ENCODE measurements around the gene ZNF791.
"Not testable (repeated sequence)": the region's sequence is repeated elsewhere in the genome, so short reads cannot be mapped to it uniquely, and the experiment has no call there.

ZNF791 gene

GRCh38 chr19:12628040-12629022, 17.6 kb downstream of the ZNF791 start:
- no peak for DNase-seq (ENCODE audit: extremely low read depth in 1 of 2, low read depth in 1 of 2)

- no peak for DNase-seq (ENCODE audit: extremely low read depth in 1 of 2, low read depth in 1 of 2)
Measured at GRCh38 chr19:12629215-12629614, 18.5 kb downstream of the ZNF791 start.

GRCh38 chr19:12636631-12637030, 25.9 kb downstream of the ZNF791 start:
- DNase-seq (ENCODE audit: extremely low read depth in 1 of 2, low read depth in 1 of 2) = no peak

GRCh38 chr19:12638611-12639182, 28.0 kb downstream of the ZNF791 start:
- DNase-seq (ENCODE audit: extremely low read depth in 1 of 2, low read depth in 1 of 2) = no peak

- DNase-seq (ENCODE audit: extremely low read depth in 1 of 2, low read depth in 1 of 2) = peak; percentile 77 to 87
Measured at GRCh38 chr19:12639901-12640613, 29.3 kb downstream of the ZNF791 start.

DNA sequence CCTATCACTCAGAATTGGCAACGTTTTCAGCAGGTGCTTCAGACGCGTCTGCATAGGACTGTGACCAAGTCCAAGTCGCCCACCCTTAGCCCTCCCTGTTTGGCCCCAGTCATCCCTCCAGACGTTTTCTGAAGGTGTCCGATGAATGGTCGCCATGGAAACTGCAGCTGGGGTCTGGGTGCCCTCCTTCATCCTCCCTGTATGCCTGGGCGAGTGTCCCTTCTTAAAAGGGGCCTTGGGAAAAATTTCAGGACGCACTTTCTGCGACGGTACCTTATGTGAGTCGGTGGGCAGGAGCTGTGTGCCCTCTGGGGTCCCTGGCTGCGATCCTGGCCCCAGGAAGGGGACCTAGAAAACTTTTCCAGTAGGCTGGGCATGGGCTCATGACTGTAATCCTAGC, 30.7 kb downstream of the ZNF791 start:
- DNase-seq (ENCODE audit: extremely low read depth in 1 of 2, low read depth in 1 of 2) = no peak

DNA sequence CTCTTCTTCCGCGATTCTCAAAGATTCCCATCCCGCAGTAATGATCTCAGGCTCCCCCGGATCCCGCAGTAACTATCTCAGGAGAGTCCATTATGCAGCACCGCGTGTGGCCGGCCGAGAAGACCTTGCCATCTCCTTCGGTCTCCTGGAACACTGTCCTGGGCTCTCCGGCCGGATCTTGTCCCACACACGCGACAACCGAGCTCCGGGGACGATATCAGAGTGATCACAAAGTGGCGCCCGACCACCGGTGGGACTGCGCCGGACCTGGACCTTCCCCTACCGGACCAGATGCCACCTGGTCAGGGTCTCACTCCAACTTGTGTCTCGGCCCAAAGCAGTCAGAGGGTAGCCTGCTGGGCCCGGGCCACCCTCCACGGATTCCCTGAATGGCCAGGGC, 31.8 kb downstream of the ZNF791 start:
- DNase-seq (ENCODE audit: extremely low read depth in 1 of 2, low read depth in 1 of 2) = no peak

- not testable (repeated sequence) for DNase-seq (ENCODE audit: extremely low read depth in 1 of 2, low read depth in 1 of 2)
Measured at GRCh38 chr19:12643716-12644115, 33.0 kb downstream of the ZNF791 start.

DNA sequence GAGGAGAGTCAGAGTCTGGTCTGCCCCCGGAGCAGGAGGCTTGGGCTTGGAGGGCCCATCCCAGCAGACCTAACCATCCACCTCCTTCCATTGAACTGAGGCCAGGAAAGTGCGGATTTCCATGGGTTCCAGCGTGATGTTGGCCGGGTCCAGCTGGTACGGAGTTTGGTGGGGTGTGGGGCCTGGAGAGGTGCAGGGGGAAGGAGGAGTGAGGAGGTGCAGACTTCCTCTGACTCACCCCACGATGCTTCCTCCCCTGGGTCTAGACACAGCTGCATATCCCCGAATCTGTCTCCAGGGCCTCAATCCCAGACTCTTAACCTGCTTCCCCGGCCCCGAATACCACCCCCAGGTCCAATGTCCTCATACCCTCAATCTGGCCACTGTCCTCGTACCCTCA, 35.8 kb downstream of the ZNF791 start:
- DNase-seq (ENCODE audit: extremely low read depth in 1 of 2, low read depth in 1 of 2) = no peak

DNA sequence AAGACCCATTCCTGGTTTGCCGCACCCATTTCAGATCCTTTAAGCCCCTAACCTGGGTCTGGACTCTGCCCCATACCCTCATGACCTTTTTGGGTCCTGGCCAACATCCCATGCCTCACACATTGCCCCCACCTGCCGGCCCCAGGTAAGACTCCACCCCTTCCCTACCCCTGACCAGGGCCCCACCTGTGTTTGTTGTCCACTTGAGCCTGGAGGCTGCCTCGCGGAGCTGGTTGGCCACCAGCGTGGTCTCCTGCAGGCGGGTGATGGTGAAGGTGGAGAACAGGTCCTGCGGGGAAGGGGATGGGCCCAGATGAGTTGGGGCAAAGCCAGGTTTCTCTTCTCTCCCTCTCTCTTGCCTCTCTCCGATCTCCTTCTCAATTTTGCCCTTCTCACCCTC, 36.3 kb downstream of the ZNF791 start:
- no peak for DNase-seq (ENCODE audit: extremely low read depth in 1 of 2, low read depth in 1 of 2)

GRCh38 chr19:12647490-12648071, 36.9 kb downstream of the ZNF791 start:
- no peak for DNase-seq (ENCODE audit: extremely low read depth in 1 of 2, low read depth in 1 of 2)

GRCh38 chr19:12648088-12648487, 37.4 kb downstream of the ZNF791 start:
- DNase-seq (ENCODE audit: extremely low read depth in 1 of 2, low read depth in 1 of 2) = no peak

DNA sequence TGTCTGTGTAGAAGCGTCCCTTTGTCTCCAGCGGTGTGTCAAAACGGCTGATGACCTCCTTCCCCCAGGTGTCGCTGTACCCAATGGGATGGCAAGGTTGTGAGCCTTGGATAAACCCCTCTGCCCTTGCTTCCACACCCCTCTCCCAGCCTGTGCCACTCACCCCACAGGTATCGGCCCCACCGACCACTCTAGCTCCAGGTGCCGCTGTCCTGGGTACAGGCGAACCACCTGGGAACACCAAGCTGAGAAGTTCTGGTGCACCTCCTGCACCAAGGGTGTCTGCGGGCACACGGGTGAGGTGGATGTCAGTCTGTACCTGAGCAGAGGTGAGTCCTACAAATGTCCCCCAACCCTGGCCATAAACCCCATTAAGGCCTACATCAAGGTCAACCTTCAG, 39.2 kb downstream of the ZNF791 start:
- no peak for DNase-seq (ENCODE audit: extremely low read depth in 1 of 2, low read depth in 1 of 2)

DNA sequence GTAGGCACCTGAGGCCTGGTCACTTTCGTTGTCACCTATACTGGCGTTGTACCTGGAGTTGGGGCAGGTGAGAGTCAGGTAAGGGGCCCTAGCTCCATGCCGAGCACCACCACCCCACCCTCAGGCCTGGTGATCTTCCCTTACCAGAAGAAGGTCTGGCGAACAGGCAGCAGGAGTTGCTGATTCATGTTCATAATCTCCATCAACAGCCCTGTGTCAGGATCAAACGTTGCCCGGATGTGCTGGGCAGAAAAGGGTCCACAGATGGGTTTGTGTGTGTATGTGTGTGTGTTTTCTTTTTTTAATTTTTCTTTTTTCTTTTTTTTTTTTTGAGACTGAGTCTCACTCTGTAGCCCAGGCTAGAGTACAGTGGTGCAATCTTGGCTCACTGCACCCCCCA, 41.5 kb downstream of the ZNF791 start:
- no peak for DNase-seq (ENCODE audit: extremely low read depth in 1 of 2, low read depth in 1 of 2)

- DNase-seq (ENCODE audit: extremely low read depth in 1 of 2, low read depth in 1 of 2) = no peak
Measured at GRCh38 chr19:12655546-12655945, 44.8 kb downstream of the ZNF791 start.

- DNase-seq (ENCODE audit: extremely low read depth in 1 of 2, low read depth in 1 of 2) = no peak
Measured at GRCh38 chr19:12656899-12657571, 46.3 kb downstream of the ZNF791 start.

DNA sequence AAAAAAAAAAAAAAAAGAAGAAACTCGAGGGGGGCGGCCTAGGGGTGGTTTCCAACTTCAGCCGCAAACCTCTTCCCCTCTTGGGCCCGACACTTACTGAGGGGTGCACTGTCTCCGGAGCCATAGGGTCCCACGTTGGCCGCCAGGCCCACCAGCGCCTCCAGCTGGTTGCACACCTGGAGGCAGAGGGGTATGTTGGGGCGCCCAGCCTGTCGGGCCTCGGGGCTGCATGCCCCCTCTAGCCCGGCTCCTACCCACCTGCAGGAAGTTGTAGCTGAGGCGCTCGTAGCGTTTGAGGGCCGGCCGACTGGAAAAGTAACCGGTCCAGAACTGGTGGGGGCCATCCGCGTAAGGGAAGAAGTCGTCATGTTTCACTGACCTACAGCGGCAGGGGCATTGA, 47.2 kb downstream of the ZNF791 start:
- no peak for DNase-seq (ENCODE audit: extremely low read depth in 1 of 2, low read depth in 1 of 2)

DNA sequence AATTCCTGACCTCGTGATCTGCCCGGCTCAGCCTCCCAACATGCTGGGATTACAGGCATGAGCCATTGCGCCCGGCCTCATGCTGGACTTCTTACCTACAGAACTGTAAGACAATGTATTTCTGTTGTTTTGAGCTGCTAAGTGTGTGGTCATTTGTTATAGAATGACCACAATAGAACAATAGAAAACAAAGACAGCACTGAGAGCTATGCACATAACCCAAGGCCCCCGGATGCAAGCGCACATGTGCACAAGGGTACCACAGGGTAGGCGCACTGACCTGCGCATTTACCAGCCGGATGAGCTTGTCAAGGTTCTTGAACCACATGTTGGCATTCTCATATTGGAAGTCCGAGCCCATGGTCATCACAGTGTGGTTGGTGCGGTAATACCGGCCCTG, 50.3 kb downstream of the ZNF791 start:
- DNase-seq (ENCODE audit: extremely low read depth in 1 of 2, low read depth in 1 of 2) = no peak

- no peak for DNase-seq (ENCODE audit: extremely low read depth in 1 of 2, low read depth in 1 of 2)
Measured at GRCh38 chr19:12664406-12665280, 53.9 kb downstream of the ZNF791 start.

DNA sequence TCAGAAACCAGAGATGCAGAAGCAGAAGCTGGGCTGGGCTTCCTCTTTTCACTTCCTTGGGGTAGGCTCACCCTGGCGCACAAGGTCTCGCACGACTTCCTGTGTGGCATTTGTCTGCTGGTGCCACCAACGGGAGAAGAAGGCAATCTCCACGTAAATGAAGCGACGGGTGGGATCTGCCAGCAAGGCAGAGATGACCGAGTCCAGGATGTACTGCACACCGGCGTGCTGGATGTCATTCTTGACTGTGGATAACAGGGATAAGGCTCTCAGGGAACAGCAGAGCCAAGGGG, 54.5 kb downstream of the ZNF791 start:
- DNase-seq (ENCODE audit: extremely low read depth in 1 of 2, low read depth in 1 of 2) = peak in 1 of 2 donors; percentile 43
